Hematopoietic multipotent progenitor cell (in vitro differentiated cells): ENCODE data around the gene CD151. TPM values are rescaled to one million over a fixed set of nuclear protein-coding genes. Genes with fewer than 3 reads are reported as not detected.

Experiments used
- DNase-seq, 3 donors: peaks; one replicate each; pipeline ENCODE4 v3.0.0-alpha.2; 2011 to 2015; ENCODE audit warnings: low read depth in 2 of 3, low spot score in 2 of 3
- total RNA-seq: library from RNA; depleted of rRNA; stranded (reverse); fragments of >200 nt; gene quantifications from one replicate; pipeline ENCODE4 v1.2.3, GENCODE V29; 2012

The CD151 gene
- total RNA-seq, 1 donor, result 145 TPM

- no peak for DNase-seq
These were observed 4.9 kb upstream of the CD151 start, which contains the start of gene CRACR2B for GRCh38 chr11:827897-828192. Gene CRACR2B, plus strand, starts transcription at chr11:827919. Its CDS starts 689 bp downstream, at chr11:828608.

- DNase-seq, result no peak
These were observed 4.1 kb upstream of the CD151 start for GRCh38 chr11:828506-829175.

- no peak for DNase-seq
These were observed 3.4 kb upstream of the CD151 start for GRCh38 chr11:829176-829846.

DNA sequence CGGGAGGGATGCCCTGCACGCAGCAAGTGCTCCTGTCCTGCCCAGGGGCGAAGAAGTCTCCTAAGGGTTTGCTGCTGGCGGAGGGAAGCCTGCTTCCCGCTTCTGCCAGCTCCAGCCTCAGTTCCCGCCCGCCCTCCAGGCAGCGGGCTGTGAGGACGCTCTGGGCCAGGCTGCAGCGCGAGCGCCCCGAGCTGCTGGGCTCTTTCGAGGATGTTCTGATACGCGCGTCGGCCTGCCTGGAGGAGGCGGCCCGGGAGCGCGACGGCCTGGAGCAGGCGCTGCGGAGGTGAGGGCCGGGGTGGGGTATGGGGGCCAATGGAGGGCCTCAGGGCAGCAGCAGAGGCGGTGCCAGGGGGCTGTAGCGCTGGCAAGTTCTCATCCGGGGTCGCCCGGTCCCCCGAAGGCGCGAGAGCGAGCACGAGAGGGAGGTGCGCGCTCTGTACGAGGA lies 2.9 kb upstream of the CD151 start:
- no peak for DNase-seq

GRCh38 chr11:830295-831117 lies 2.2 kb upstream of the CD151 start:
- peak in 2 of 3 donors; percentile 43 to 71 for DNase-seq

DNA sequence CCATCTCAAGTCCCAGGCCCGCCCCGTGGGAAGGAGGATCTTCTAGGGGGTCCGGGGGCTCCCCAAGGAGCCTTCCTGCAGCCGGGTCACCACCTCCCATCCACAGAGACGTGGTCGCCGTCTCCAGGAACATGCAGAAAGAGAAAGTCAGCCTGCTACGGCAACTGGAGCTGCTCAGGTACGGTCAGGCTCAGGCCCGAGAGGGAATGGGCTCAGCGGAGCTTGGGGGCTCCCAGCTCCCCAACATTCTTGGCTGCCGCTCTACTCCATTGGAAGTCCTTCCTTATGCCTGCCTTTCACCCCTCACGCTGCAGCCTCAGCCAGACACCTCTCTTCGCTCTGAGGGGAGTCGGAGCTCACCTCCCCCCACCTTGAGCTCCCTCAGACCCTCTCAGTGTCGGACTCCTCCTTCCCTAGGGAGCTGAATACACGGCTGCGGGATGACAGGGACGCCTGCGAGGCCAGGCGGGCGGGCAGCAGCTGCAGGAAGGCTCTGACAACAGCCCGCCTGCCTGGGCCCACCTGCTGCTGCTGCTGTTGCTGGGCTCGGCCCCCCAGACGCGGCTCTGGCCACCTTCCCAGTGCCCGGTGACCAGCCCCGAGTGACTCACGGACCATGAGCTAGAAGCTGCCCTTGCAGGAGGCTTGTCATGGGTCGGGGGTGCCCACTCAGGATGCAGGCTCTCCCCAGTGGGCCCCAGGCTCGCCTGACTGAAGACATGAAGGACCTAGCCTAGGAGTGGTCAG lies 1.5 kb upstream of the CD151 start:
- DNase-seq, result no peak

- no peak for DNase-seq
These were observed 707 bp upstream of the CD151 start for GRCh38 chr11:831961-832528.

DNA sequence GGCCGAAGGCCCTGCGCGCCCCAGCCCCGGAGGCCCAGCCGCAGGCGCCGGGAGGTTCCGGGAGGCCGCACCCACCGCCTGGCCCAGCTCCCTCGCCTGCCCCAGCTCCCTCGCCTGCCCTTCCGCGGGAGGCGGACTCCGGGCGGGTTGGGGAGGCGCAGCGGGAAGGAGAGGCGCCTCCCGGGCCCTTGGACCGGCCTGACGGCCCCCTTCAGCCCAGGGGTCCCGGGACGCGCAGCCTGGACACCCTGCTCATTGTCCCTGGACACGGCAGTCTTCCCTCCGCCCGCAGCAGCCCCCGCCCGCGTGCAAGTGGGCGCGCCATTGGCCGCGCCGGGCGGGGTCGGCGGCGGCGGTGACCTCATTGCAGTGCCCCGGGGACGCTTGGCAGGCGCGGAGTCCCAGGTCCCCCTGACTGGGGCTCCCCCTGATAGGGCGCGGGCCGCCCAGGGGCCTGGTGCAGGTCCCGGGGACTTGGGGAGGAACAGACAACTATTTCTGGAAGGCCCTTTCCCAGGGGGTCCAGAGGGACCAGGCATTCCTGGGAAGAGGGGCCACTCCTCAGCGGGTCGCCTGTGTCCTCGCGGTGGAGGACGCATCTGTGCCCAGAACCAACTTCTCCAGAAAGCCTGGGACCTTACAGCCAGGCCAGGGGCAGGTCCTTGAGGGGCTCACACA lies 501 bp downstream of the CD151 start:
- DNase-seq, result peak in 2 of 3 donors; percentile 46 to 49

GRCh38 chr11:833849-834311 lies 1.1 kb downstream of the CD151 start:
- no peak for DNase-seq

DNA sequence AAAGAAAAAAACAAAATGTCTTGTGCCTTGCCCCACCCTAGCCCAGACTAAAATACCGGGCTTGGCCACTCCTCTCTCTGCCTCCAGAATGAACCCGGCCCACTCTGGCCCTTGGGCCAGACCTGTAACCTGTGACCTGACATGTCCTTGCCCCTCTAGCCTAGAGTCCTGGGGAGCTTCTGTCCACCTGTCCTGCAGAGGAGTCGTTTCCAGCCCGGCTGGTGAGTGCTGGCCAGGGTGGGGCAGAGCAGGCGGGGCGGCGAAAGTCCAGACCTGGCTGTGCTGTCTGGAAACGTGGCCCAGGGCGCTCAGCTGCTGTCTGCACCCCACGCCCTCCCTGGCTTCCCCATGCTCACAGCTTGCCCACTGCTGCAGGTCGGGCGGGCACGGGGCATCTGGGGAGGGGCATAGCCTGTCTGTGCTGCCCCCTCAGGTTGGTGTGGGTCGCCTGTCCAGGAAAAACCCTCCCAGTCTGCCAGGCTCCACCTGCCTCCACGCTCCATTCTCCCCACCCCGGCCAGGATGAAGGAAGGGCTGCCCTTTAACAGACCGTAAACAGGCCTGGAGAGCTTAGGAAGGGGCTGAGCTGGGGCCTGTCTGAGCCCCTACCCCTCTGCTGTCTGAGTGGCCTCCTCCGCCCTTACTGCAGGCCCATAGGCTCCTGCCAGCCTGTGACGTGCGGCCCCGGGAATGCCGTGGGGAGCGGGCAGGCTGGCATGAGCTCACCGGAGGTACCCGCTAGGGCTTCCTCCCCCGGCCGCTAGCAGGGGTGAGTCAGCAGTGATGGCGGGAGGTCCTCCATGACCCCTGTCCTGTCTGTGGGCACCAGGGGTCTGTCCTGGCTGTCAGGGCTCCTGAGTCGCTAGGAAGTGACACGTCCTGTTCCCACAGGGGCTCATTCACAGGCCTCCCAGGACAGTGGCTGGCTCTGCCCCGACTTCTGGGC lies 1.9 kb downstream of the CD151 start:
- DNase-seq, result peak in 2 of 3 donors; percentile 62 to 71

- DNase-seq, result no peak
These were observed 3.5 kb downstream of the CD151 start for GRCh38 chr11:836274-836673.

DNA sequence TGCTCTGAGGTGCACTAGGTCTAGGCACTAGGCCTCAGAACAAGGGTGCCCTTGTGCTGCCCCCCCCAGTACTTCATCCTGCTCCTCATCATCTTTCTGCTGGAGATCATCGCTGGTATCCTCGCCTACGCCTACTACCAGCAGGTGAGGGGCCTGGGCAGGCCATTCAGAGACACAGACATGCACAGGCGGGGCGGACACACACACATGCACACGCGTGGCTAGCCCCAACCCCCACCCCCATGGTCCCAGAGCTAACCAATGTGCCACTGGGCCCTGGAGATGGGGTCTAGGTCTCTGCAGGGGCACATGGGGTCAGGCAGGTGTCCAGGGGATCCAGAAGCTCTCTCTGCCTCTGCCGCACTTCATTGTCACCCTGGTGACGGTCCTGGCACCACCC lies 3.9 kb downstream of the CD151 start:
- DNase-seq, result no peak

GRCh38 chr11:837189-837989 lies 4.6 kb downstream of the CD151 start:
- no peak for DNase-seq

DNA sequence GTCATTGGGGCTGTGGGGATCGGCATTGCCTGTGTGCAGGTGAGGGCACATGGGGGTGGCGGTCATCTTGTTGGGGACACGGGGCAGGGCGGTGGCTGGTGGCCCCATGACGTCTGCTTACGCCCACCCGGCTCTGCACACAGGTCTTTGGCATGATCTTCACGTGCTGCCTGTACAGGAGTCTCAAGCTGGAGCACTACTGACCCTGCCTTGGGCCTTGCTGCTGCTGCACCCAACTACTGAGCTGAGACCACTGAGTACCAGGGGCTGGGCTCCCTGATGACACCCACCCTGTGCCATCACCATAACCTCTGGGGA lies 5.2 kb downstream of the CD151 start:
- DNase-seq, result no peak

- DNase-seq, result no peak
These were observed 5.9 kb downstream of the CD151 start for GRCh38 chr11:838441-839279.

GRCh38 chr11:839280-839623 lies 6.5 kb downstream of the CD151 start:
- DNase-seq, result no peak

- no peak for DNase-seq
These were observed 7.3 kb downstream of the CD151 start for GRCh38 chr11:839875-840617.
